ENCODE measurements around the gene ECI1.
A peak's percentile ranks its signal among the peaks of the same experiment; 100 is the strongest.
"Not testable (repeated sequence)": the region's sequence is repeated elsewhere in the genome, so short reads cannot be mapped to it uniquely, and the experiment has no call there.

ECI1 gene

DNA sequence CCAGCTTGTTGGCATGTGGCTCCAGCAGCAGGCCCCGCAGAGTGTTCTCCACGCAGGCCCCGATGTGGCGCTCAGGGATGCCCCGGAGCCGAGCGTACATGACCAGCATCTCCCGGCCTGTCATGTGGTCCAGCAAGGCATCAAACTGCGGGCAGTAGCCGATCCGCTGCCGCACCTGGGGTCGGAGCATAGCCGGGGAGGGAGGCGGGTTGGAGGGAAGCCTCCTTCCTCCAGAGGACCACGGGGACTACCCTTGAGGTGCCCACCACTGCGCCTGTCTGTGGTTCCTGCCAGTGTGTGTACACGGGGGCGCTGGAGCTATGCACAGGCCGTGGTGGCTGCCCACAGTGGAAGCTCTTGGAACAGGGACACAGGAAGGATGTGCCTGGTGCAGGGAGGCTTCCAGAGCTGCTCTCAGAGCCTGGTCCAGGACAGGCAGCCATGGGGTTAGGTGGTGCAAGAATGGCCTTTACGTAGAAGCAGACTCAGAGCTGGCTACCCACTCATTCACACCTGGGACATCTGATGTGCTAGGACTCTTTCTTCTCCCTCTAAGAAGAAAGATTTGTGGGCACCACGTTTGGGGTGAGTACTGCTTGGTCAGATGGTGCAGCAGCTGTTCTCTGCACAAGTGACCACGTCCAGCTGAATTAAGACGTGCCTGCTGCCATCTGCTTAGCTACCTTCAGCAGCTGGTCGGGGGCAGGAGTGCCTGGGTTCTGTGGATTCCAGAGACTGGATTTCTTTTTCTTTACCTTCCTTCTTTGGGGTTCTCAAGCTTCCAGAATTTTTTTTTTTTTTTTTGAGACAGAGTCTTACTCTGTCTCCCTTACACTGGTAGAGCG is 27.8 kb upstream of the ECI1 start:
- DNase-seq, result no peak

DNA sequence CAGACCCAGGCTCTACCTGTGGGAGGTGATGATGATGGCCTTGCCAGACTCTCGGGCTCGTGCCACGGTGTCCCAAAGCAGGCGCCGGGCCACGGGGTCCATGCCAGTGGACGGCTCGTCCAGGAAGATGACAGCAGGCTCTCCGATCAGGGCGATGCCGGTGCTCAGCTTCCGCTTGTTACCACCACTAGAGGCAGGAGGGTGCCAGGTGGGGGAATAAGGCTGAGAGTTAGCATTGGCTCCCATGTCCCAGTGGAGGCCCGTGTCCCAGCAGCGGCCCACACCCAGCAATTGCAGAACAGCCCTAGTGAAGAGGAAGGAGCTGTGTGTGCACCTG is 26.9 kb upstream of the ECI1 start:
- DNase-seq, result no peak

DNA sequence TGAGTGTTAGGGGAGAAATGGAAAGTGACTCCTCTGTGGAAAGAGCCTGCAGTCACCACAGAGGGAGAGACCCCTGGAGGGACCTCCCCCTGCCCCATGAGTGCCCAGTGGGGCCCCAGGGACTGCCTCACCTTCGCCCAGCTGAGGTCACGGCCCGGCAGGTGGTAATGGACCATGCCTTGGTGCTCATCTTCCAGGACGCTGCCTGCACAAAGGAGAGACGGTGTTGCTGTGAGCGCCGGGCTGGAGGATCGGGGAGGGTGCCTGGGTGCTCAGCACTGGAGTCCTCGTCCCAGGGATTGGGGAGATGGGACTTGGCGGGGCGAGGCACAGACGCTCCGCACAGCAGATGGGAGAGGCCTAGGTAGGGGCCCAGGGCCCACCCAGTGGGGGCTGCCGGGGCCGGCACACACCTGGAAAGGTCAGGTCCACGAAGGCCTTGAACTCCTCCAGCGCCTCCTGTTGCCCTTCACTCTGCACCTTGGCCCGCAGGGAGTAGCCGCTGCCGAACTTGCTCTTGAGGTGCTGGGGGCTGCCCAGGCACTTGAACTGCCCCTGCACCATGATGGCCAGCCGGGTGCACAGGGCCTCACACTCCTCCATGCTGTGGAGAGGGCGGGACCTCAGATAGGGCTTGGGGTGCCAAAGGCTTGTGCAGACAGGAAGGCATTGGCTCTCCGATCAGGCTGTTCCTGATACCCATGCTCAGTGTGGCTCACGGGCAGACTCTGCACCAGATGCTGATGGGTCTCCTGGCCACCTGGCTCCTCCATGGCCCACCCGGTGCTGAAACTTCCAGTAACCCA is 26.3 kb upstream of the ECI1 start:
- no peak for DNase-seq

DNA sequence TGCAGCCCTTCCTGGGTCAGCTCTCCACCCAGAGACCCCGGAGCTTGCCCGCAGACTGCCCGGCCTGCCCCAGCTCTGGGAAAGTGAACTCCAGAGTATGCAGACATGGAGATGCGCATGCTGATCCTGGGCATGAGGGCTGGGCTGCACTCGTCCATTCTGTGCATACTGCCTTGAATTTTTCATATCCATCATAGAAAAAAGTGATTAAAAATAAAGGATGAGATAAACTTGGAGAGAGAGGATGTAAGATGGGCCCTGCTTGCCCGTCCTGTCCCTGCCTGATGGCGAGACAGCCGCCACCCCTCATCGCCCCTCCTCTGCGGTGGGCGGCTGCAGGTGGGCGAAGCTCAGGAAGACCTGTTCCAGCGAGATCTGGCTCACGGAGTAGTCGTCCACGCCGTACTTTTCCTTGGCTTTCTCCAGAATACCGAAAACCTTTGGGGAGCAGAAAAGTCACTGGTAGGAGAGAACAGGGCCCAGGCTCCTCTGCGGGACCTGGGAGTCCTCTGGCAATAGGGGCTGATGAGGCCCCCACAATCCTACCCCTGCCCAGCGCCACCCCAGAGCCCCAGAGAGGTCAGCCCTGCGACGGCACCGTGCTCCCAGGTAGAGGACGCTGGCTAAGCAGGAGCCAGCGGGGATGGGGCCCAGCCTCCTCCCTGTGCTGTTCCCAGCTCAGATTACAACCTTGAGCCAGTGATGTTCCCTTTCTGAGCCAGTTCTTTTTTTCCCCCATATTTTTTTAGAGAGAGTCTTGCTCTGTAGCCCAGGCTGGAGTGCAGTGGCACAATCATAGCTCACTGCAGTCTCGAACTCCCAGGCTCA is 25.2 kb upstream of the ECI1 start:
- no peak for DNase-seq

DNA sequence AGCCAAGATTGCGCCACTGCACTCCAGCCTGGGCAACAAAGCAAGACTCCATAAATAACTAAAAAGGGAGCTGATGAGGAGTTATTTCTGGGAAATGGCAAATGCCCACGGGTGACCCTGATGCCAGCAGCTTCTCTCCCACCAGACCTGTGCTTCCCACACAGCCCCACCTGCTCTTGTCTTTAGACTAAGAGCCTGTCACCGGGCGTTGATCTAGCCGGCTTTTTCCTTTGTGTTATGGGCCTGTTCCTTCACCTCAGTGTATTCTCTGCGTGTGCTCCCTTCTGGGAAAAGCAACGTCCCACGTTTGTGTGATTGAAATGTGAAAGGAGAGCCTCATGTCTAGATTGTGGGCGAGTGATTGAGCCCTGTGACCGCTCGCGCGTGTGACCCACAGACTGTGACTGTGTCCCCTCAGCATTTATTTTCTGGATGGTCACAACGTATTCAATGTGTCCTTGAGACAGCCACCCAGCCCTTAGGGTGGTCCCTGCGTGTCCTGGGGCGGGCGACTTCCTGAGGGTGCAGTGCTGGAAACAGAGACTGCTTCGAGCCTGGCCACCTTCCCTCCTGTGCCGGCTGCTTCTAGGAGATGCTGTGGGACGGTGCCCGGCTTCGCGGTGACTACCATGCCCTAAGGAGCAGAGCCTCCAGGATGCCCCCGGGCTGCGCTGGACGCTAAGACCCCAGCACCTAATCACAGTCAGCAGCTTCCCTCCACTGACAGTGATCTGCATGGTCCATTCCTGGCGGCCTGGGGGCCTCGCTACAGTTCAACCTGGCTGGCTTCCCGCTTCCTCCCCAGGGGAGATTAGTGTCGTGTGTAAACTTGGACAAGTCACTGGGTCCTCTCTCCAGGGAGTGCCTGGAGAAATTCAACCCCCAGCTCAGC is 24.3 kb upstream of the ECI1 start:
- no peak for DNase-seq

DNA sequence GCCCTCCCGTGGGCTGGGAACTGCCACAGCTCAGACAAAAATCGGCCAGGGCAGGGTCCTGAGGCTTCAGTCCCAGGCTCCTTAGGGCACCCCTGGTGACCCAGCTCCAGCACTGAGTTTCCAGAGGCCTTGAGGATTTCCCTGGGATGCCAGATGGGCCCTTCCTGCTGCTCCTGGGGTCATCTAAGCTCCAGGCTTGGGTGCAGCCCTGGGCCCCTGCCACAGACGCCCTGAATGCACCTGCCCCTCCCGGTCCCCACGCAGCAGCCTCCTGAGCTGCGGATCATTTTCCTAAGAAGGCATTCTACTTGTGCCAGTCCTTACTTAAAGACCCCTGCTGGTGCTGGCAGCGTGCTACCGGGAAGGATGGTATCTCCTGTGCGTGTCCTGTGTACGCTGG is 22.5 kb upstream of the ECI1 start:
- no peak for DNase-seq

DNA sequence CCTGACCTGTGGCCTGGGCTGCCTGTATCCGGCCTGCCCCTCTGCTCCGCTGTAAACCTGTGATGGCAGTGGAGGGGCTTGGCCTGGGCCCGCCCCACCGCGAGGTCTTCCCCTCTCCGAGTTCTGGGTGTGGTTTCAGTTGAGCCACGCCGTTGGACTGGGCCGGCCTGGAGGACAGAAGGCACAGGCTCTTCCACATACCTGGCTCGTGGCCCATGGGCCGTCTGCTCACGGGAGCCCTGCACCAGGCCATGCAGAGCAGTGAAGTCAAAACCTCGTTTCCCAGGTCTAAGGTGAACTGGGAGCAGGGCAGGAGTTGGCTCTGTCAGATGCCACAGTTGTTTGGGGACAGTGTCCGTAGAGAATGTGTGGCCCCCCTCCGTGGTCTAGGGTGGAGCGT is 22.1 kb upstream of the ECI1 start:
- DNase-seq, result no peak

DNA sequence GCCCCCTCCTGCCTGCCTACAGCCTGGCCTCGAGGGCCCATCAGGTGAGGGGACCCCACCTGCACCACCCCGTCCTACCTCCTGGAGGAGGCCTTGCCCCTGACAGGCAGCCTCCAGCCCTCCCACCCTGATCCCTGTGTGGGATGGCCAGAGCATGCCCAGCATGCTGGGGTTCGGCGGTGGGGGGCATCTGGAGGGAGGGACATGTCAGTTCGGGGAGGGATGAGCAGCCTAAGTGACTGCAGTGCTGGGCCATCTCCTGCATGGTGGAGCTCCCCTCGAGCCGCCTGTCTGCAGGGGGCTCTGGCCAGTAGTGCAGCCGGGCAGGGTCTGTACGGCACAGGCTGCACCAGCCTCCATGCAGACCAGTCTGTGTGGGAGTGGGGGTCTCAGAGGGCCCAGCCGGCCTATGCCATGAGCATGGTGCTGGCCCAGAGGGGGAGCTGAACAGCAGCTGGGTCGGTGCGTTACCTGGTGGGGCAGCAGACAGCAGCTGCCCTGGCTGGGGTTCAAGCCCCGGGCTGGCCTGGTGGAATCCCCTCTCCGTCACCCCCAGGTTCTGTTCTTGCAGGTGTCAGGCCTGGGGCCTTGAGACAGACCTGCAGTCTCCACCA is 20.6 kb upstream of the ECI1 start:
- no peak for DNase-seq

DNA sequence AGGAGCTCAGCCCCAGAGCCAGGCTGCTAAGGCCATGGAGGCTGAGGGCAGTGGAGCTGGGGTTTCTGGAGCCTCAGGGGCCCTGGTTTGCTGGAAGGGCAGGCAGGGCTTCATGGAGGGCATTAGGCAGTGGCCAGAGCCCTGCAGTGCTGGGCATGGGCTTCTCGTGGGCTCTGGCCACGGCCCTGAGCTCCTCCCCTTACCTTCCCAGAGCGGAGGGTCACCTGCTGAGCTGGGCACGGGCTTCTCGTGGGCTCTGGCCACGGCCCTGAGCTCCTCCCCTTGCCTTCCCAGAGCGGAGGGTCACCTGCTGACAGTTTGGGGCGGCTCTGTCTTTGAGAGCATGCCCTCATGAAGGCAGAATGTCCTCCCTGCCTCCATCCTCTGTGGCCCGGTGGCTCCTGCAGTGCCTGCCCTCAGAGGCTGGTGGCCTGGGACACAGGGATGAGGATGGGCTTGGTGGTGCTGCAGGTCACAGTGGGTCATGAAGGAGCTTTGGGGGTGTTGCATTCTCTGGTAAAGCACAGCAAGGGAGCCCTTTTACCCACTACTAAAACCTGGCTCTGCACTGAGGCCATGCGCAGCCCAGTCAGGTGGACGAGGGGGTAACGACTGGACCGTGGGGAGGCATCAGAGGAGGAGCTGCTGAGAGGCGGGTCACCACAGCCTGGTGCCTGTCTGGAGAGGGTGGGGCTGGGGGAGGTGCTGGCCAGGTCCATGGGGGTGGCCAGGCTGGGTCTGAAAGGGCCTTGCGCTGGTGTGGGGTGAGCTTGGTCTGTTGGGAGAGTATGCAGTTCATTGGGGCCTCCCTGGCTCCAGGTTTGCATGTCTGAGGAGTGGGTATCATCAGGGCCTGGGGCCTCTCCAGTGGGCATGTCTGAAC is 19.4 kb upstream of the ECI1 start:
- DNase-seq, result no peak

DNA sequence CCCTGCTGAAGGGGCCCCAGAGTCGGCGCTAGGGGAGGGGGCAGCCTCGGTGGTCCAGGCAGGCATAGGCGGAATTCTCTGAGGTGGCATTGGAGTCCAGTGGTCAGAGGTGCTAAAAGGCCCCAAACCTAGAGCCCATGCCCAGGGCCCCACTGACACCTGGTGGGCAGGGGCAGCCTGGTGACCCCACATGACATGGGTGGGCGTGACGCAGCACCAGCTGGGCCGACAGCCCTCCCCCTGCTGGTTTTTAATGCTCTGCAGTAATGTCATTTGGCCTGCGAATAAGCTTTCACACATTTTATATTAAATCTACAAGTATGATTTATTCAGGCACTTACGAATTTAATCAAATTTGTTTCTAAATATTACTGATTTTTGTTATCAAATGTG is 18.7 kb upstream of the ECI1 start:
- no peak for DNase-seq

DNA sequence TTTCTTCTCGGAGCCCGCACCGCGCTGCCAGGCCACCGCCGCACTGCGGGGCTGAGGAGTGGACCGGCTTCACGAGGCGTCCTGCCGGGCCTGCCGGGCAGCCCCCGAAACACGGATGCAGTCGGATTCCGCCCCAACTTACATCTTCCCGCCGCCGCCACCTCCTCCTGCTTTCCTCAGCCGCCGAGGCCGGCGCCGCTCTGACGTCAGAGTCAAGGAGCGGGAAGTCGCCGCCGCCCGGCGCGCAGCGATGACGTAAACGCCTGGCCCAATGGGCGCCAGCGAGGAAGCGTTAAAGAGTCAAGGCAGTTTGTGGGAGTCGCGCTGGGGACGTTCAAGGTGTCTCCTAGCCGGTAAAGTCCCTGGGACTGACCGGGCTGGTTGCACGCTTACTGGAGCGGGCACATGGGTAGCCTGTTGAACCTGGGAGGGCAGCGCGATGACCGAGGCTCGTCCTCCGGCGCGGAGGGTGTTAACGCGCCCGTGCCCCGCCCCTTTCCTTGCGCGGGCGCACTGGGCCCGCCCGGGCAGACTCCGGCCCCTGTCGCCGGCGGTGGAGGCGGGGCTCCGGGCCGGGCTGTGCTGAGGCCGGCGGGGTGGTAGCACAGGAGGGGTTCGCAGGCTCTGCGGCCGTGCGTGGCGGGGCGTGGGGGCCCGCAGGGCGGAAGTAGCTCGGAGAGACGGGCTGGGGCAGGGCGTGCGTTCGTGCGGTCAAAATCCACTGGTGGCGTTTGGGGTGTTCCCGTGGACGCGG is 16.7 kb upstream of the ECI1 start, which contains the start of gene RNPS1:
Gene RNPS1 (minus strand): TSS at position 214 of the 754 bp plus-strand sequence. CDS start 3,483 bp downstream, outside the sequence.
- peak; percentile 95 for DNase-seq

DNA sequence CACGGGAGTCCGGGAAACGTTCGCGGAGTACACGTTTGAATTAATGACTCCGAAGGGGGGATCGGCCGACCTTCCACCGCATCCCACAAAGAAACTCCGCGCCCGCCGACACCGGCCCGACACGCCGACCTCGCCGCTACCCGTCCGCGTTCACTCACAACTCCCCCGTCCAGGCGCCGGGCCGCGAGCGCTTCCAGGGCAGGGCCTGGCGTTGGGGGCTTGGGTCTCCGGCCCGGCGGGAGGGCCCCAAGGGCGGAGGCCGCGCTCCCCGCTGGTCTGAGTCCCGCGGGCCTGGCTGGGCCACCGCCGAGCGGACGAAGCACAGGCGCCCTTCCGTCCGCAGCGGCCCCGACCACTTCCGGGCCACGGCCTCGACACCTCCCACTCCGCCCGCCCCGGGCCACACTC is 16.1 kb upstream of the ECI1 start:
- not testable (repeated sequence) for DNase-seq

DNA sequence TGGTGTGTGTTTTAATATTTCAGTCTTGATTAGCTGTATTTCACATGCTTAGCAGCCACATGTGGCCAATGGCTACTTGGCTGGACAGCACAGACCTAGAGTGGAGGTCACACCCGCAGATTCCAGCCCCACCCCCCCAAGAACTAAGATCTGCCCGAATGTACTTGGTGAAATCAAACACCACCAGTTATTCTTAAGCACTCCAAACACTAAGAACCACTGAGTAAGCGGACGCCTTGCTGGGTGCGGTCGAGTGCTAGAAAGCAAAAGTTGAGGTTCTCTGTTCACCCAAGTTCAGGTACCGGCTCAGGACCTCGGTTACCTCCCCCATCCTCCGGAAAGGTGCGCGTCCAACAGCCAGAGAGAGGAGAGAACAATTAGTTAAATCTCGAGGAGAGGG is 15.5 kb upstream of the ECI1 start:
- DNase-seq, result not testable (repeated sequence)

DNA sequence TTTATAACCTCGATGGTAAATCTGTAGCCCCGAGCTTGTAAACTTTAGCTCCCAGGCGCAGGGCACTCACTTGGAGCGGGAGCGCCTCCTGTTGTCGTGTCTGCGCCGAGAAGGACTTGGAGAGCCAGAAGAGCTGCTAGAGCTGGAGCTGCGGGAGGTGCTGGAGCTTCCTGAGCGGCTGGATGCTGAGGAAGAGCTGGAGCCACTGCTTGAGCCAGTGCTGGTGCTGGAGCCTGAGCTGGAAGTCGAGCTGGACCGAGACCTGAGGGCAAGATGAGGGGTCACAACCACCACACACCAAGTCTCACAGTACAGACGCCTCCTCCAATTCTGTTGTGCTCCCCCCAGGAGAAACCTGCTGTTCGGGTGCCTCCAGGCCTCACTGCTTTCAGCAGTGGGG is 11.6 kb upstream of the ECI1 start:
- not testable (repeated sequence) for DNase-seq

DNA sequence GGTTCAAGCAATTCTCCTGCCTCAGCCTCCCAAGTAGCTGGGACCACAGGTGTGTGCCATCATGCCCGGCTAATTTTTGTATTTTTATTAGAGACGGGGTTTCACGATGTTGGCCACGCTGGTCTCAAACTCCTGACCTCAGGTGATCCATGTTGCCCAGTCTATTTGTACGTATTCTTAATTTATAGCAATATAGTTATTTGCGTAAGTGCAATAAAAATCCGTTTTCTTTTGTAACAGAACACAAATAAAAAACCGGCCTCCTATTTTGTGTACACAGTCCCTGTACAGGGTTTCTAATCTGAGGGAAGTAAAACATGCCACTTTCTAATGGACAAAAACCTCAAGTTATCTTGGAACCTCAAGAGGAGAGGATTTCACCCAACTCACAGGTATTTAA is 8.9 kb upstream of the ECI1 start:
- no peak for DNase-seq

DNA sequence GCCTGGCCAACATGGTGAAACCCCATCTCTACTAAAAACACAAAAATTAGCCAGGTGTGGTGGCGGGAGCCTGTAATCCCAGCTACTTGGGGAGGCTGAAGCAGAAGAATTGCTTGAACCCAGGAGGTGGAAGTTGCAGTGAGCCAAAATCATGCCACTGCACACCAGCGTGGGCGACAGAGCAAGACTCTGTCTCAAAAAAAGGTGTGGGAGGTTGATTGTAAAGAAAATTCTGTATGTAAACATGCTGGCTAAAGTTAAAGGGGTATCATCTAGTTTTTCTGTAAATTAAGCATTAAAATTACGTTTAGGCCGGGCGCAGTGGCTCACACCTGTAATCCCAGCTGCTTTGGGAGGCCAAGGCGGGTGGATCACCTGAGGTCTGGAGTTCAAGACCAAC is 7.1 kb upstream of the ECI1 start:
- DNase-seq, result not testable (repeated sequence)

DNA sequence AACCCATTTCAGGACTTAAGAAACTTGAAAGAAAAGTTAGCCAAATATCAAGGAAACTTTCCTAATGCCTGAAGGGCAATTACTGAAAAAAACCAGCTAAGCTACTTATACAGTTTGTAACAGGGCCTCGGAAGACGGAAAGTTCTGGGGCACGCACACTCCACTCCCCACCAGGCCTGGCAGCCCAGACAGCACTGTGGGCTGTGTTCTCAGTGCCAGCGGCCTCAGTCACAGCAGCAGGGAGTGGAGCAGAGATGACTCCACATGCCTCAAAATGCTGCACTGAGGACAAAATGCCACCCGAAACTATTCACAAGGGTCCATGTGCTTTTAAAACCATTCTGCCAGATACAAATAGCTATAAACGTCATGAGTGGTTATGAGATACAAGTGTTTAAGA is 6.3 kb upstream of the ECI1 start:
- DNase-seq, result no peak

DNA sequence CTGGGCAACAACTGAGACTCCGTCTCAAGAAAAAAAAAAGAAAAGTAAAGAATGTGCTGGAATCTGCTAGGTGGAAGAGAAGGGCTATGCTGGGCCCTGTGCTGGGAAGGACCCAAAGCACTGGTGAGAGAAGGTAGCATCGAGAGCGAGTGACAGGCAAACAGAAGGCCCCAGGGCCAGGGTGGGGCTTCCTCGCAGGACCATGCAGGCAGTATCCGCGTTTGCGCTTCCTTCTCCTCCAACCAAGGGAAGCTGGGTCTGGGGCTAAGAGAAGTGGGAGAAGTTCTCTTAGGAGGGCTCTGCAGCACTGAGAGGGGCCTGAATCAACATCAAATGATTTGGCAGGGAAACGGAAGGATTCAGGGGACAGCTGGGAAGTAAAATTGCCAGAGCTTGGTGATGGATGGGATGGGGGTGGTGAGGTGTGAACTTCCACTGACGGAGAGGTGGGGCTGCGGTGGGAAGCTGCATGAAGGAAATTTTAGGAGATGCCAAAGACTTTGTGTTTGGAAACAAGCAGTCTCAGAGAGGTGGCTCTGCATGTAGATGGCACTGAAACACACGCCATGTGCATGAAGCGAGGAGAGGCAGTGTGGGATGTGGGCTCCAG is 5.2 kb upstream of the ECI1 start:
- no peak for DNase-seq

DNA sequence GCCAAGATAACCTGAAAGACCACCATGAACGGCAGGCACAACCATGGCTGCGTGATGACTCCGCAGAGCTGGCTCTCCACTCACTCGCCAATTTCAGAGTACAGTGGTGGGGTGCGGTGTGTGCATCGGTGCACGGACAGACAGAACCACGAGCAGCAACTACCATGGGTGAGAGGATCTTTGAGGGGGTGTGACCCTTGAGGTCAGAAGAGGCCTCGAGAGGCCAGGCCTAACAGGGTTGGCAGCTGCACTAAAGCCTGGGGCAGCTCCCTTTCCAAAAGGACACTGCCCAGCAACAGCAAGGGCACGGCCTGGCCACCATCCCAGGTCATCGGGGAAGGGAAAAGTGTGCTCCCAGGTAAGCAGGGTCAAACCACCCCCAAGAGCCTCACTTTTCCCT is 1.9 kb upstream of the ECI1 start:
- DNase-seq, result no peak

DNA sequence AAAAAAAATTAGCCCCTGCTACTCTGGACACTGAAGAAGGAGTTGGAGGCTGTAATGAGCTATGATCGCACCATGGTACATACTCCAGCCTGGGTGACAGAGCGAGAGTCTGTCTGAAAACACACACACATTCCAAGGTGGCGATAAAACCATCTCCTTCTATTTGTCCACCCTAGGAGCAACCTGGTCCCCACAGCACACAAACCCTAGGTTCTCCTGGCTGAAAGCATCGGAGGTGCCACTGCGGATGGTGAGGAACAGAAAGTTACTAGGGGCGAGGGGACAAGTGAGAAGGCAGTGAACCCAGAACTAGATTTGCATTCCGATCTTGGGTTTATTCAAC is 1.4 kb upstream of the ECI1 start:
- no peak for DNase-seq

Measured in activated CD4-positive, alpha-beta T cell treated with anti-CD3 and anti-CD28 coated beads for 1 hour (primary cell).